SK-N-DZ (cell line): ENCODE data around the gene NUS1.
"Not testable (repeated sequence)": the region's sequence is repeated elsewhere in the genome, so short reads cannot be mapped to it uniquely, and the experiment has no call there.

ENCODE experiments used
- DNase-seq: peaks from one replicate; pipeline ENCODE4 v3.0.0-alpha.2; 2015; ENCODE audit warnings: low spot score

NUS1 gene

GRCh38 chr6:117711369-117711768, 36.1 kb downstream of the NUS1 start:
- DNase-seq: no peak

GRCh38 chr6:117718895-117719294, 43.6 kb downstream of the NUS1 start:
- DNase-seq: no peak

DNA sequence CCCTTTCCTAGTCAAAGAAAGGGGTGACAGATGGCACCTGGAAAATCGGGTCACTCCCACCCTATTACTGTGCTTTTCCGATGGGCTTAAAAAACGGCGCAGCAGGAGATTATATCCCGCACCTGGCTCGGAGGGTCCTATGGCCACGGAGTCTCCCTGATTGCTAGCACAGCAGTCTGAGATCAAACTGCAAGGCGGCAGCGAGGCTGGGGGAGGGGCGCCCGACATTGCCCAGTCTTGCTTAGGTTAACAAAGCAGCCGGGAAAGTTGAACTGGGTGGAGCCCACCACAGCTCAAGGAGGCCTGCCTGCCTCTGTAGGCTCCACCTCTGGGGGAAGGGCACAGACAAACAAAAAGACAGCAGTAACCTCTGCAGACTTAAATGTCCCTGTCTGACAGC, 46.3 kb downstream of the NUS1 start:
- not testable (repeated sequence) for DNase-seq

DNA sequence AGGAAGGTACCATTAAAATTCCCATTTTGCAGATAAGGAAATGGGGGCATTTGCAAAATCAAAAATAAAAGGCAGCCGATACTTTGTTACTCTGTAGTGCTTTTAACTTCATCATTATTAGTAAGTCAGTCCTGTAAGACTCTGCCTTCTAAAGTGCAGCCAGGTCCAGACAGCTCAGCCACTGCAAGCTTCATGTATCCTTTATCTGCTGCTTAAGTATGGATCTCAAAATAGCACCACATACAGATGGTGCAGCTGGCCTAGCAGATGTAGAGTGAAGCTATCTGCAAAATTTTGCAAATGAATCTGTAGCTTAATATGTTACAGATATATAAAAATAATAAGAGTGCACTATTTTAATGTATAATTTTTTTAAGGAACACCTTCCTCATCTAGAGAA, 53.4 kb downstream of the NUS1 start:
- no peak for DNase-seq

GRCh38 chr6:117729613-117730012, 54.3 kb downstream of the NUS1 start:
- DNase-seq: no peak

DNA sequence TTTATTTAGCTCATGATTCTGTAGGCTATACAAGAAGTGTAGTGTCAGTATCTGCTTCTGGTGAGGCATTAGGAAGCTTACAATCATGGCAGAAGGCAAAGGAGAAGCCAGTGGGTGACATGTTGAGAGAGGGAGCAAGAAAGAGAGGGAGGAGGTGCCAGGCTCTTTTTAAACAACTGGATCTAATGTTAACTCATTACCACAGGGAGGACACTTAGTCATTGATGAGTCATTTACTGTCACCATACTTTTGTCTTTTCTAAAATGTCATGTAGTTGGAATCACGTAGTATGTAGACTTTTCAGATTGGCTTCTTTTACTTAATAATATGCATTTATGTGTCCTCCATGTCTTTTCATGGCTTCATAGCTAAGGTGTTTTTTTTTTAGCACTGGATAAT, 58.1 kb downstream of the NUS1 start:
- no peak for DNase-seq

DNA sequence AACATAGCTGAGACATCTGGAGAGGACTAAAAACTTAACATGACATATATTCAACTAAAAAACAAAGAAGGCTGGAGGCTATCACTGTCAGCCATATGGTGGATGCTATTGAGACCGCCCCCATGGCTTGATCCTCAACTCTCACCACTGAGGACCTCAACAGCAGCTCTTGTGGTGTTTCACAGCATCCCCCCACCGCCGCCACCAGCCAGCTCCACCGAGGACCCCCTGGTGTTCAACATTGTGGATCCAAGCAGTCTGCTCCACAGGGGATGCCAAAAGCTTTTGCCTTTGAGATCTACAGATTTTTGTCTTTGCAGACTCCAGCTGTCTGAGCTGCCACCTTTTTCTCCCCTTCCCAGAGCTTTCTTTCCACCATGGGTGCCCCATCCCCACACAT, 64.6 kb downstream of the NUS1 start:
- no peak for DNase-seq

GRCh38 chr6:117740605-117741004, 65.3 kb downstream of the NUS1 start:
- peak; percentile 4 for DNase-seq

DNA sequence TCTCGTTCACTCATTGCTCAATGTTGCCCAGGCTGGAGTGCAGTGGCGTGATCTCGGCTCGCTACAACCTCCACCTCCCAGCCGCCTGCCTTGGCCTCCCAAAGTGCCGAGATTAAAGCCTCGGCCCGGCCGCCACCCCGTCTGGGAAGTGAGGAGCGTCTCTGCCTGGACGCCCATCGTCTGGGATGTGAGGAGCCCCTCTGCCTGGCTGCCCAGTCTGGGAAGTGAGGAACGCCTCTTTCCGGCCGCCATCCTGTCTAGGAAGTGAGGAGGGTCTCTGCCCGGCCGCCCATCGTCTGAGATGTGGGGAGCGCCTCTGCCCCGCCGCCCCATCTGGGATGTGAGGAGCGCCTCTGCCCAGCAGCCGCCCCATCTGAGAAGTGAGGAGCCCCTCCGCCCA, 75.4 kb downstream of the NUS1 start:
- not testable (repeated sequence) for DNase-seq
